NCI-H460 (cell line): ENCODE data around the gene CILP. TPM values are rescaled to one million over a fixed set of nuclear protein-coding genes. Genes with fewer than 3 reads are reported as not detected.
A peak's percentile ranks its signal among the peaks of the same experiment; 100 is the strongest.
"Not testable (repeated sequence)": the region's sequence is repeated elsewhere in the genome, so short reads cannot be mapped to it uniquely, and the experiment has no call there.

Experiments
- DNase-seq: peaks from one replicate; pipeline ENCODE4 v3.0.0-alpha.2; 2016; ENCODE audit warnings: low read depth; ENCODE audit errors: extremely low read depth
- total RNA-seq: library from RNA; depleted of rRNA; stranded (reverse); fragments of >200 nt; shearing (Covaris generic); gene quantifications from 2 replicates; pipeline ENCODE4 v1.2.3, GENCODE V29; 2014

Gene CILP
- total RNA-seq, 1 experiment from 2014 or later: not detected

- DNase-seq: no peak
These were observed 14.5 kb downstream of the CILP start for GRCh38 chr15:65196637-65197336.

- no peak for DNase-seq
These were observed 15.7 kb downstream of the CILP start for GRCh38 chr15:65195548-65195923.

- no peak for DNase-seq
These were observed 16.3 kb downstream of the CILP start for GRCh38 chr15:65194826-65195547.

- no peak for DNase-seq
These were observed 19.3 kb downstream of the CILP start for GRCh38 chr15:65192016-65192415.

- DNase-seq: peak; percentile 36
These were observed 22.1 kb downstream of the CILP start for GRCh38 chr15:65189102-65189740.

GRCh38 chr15:65188472-65188871 lies 22.8 kb downstream of the CILP start:
- not testable (repeated sequence) for DNase-seq

- DNase-seq: peak; percentile 85
These were observed 26.2 kb downstream of the CILP start, which contains the start of gene CLPX for GRCh38 chr15:65184868-65185717. CLPX (minus strand) TSS chr15:65185342; CDS start chr15:65185153, 189 bp downstream.

GRCh38 chr15:65184305-65184867 lies 26.9 kb downstream of the CILP start:
- peak; percentile 36 for DNase-seq

- DNase-seq: no peak
These were observed 27.5 kb downstream of the CILP start for GRCh38 chr15:65183865-65184159.

- no peak for DNase-seq
These were observed 28.7 kb downstream of the CILP start for GRCh38 chr15:65182538-65182937.

GRCh38 chr15:65181582-65182353 lies 29.5 kb downstream of the CILP start:
- DNase-seq: not testable (repeated sequence)

- no peak for DNase-seq
These were observed 31.1 kb downstream of the CILP start for GRCh38 chr15:65180167-65180566.

- DNase-seq: no peak
These were observed 33.4 kb downstream of the CILP start for GRCh38 chr15:65177901-65178300.

GRCh38 chr15:65176056-65176455 lies 35.2 kb downstream of the CILP start:
- DNase-seq: no peak

- no peak for DNase-seq
These were observed 35.8 kb downstream of the CILP start for GRCh38 chr15:65175511-65175910.

GRCh38 chr15:65174509-65174908 lies 36.8 kb downstream of the CILP start:
- no peak for DNase-seq

GRCh38 chr15:65172531-65172930 lies 38.7 kb downstream of the CILP start:
- no peak for DNase-seq

- no peak for DNase-seq
These were observed 39.8 kb downstream of the CILP start for GRCh38 chr15:65171428-65171827.

- DNase-seq: no peak
These were observed 45.4 kb downstream of the CILP start for GRCh38 chr15:65165875-65166274.

GRCh38 chr15:65164139-65164538 lies 47.1 kb downstream of the CILP start:
- no peak for DNase-seq
